ENCODE measurements around the gene LGALS12.

The LGALS12 gene

GRCh38 chr11:63505857-63506528 is at the start of gene LGALS12:
Gene LGALS12, plus strand, starts transcription at chr11:63506084. Its CDS starts 375 bp downstream, at chr11:63506459.
- Mint-ChIP-seq H3K9me3 (no peaks in the 10 kb centered on the region), H3K27ac (no peak within 1 kb of the TSS), H3K4me1 (peaks cover 17% of the 10 kb centered on the region), H3K27me3 (no peaks in the 10 kb centered on the region), H3K4me3 (no peak within 1 kb of the TSS), H3K36me3 (peaks cover 2% of the 10 kb centered on the region)

- Mint-ChIP-seq H3K27ac (no peak overlapping the region), H3K36me3 (no peaks in the 10 kb centered on the region), H3K4me1 (no peaks in the 10 kb centered on the region)
Measured at GRCh38 chr11:63459586-63459985, 46.3 kb upstream of the LGALS12 start.

GRCh38 chr11:63462137-63462536 is 43.7 kb upstream of the LGALS12 start:
- Mint-ChIP-seq H3K27me3 (peaks cover 2% of the 10 kb centered on the region), H3K4me1 (no peaks in the 10 kb centered on the region), H3K4me3 (no peak overlapping the region), H3K36me3 (no peaks in the 10 kb centered on the region), H3K9me3 (no peaks in the 10 kb centered on the region), H3K27ac (no peak overlapping the region)

More at GRCh38 chr11:63459586-63459985, 46.3 kb upstream of the LGALS12 start:
- H3K4me3 Mint-ChIP-seq = no peak overlapping the region
- H3K9me3 Mint-ChIP-seq = no peaks in the 10 kb centered on the region
- peaks cover 2% of the 10 kb centered on the region for H3K27me3 Mint-ChIP-seq

- H3K36me3 Mint-ChIP-seq = peaks cover 2% of the 10 kb centered on the region
Measured at GRCh38 chr11:63470311-63470710, 35.6 kb upstream of the LGALS12 start.

GRCh38 chr11:63472372-63472771 is 33.5 kb upstream of the LGALS12 start:
- H3K4me3 Mint-ChIP-seq = no peak overlapping the region
- peaks cover 9% of the 10 kb centered on the region for H3K36me3 Mint-ChIP-seq

More at GRCh38 chr11:63470311-63470710, 35.6 kb upstream of the LGALS12 start:
- no peaks in the 10 kb centered on the region for H3K4me1 Mint-ChIP-seq
- H3K27me3 Mint-ChIP-seq = no peaks in the 10 kb centered on the region
- H3K27ac Mint-ChIP-seq = no peak overlapping the region
- peaks cover 6% of the 10 kb centered on the region for H3K9me3 Mint-ChIP-seq
- H3K4me3 Mint-ChIP-seq = no peak overlapping the region

GRCh38 chr11:63476618-63477017 is 29.3 kb upstream of the LGALS12 start:
- no peak overlapping the region for H3K4me3 Mint-ChIP-seq
- H3K27me3 Mint-ChIP-seq = peaks cover 2% of the 10 kb centered on the region
- H3K4me1 Mint-ChIP-seq = no peaks in the 10 kb centered on the region
- H3K36me3 Mint-ChIP-seq = peaks cover 7% of the 10 kb centered on the region
- H3K9me3 Mint-ChIP-seq = peaks cover 6% of the 10 kb centered on the region
- H3K27ac Mint-ChIP-seq = no peak overlapping the region

More at GRCh38 chr11:63472372-63472771, 33.5 kb upstream of the LGALS12 start:
- peaks cover 2% of the 10 kb centered on the region for H3K27me3 Mint-ChIP-seq
- H3K27ac Mint-ChIP-seq = no peak overlapping the region
- peaks cover 11% of the 10 kb centered on the region for H3K9me3 Mint-ChIP-seq
- H3K4me1 Mint-ChIP-seq = no peaks in the 10 kb centered on the region

- Mint-ChIP-seq H3K27me3 (peaks cover 4% of the 10 kb centered on the region), H3K4me1 (no peaks in the 10 kb centered on the region), H3K36me3 (peaks cover 9% of the 10 kb centered on the region), H3K4me3 (no peak overlapping the region), H3K9me3 (peaks cover 8% of the 10 kb centered on the region), H3K27ac (no peak overlapping the region)
Measured at GRCh38 chr11:63478896-63479295, 27.0 kb upstream of the LGALS12 start.

GRCh38 chr11:63480039-63480438 is 25.8 kb upstream of the LGALS12 start:
- Mint-ChIP-seq H3K27ac (no peak overlapping the region), H3K9me3 (peaks cover 19% of the 10 kb centered on the region), H3K4me1 (no peaks in the 10 kb centered on the region), H3K36me3 (peaks cover 15% of the 10 kb centered on the region), H3K4me3 (no peak overlapping the region), H3K27me3 (peaks cover 6% of the 10 kb centered on the region)

- Mint-ChIP-seq H3K36me3 (peaks cover 7% of the 10 kb centered on the region), H3K27me3 (peaks cover 4% of the 10 kb centered on the region)
Measured at GRCh38 chr11:63485777-63486176, 20.1 kb upstream of the LGALS12 start.

GRCh38 chr11:63488789-63489188 is 17.1 kb upstream of the LGALS12 start:
- Mint-ChIP-seq H3K27ac (no peak overlapping the region), H3K36me3 (peaks cover 7% of the 10 kb centered on the region), H3K4me1 (peaks cover 14% of the 10 kb centered on the region), H3K9me3 (peaks cover 17% of the 10 kb centered on the region), H3K4me3 (no peak overlapping the region), H3K27me3 (peaks cover 18% of the 10 kb centered on the region)

More at GRCh38 chr11:63485777-63486176, 20.1 kb upstream of the LGALS12 start:
- Mint-ChIP-seq H3K4me1 (no peaks in the 10 kb centered on the region), H3K4me3 (no peak overlapping the region), H3K9me3 (peaks cover 19% of the 10 kb centered on the region), H3K27ac (no peak overlapping the region)

GRCh38 chr11:63489879-63490278 is 16.0 kb upstream of the LGALS12 start:
- H3K4me1 Mint-ChIP-seq = peaks cover 14% of the 10 kb centered on the region
- H3K36me3 Mint-ChIP-seq = no peaks in the 10 kb centered on the region
- no peak overlapping the region for H3K27ac Mint-ChIP-seq
- peaks cover 7% of the 10 kb centered on the region for H3K9me3 Mint-ChIP-seq
- H3K4me3 Mint-ChIP-seq = no peak overlapping the region
- peaks cover 22% of the 10 kb centered on the region for H3K27me3 Mint-ChIP-seq

- Mint-ChIP-seq H3K4me3 (peak within 1 kb of the TSS; percentile 88), H3K27me3 (peaks cover 25% of the 10 kb centered on the region)
Measured at GRCh38 chr11:63490551-63491239, 15.2 kb upstream of the LGALS12 start, which contains the start of gene PLAAT5. Gene PLAAT5, minus strand, starts transcription at chr11:63491167. Its CDS starts 133 bp downstream, at chr11:63491034.

GRCh38 chr11:63491240-63491587 is 14.7 kb upstream of the LGALS12 start:
- H3K27ac Mint-ChIP-seq = no peak overlapping the region
- H3K4me3 Mint-ChIP-seq = peak overlapping the region; percentile 88
- peaks cover 26% of the 10 kb centered on the region for H3K27me3 Mint-ChIP-seq
- H3K9me3 Mint-ChIP-seq = no peaks in the 10 kb centered on the region
- H3K36me3 Mint-ChIP-seq = peaks cover 2% of the 10 kb centered on the region
- peaks cover 14% of the 10 kb centered on the region for H3K4me1 Mint-ChIP-seq

More at GRCh38 chr11:63490551-63491239, 15.2 kb upstream of the LGALS12 start, which contains the start of gene PLAAT5:
- Mint-ChIP-seq H3K9me3 (peaks cover 1% of the 10 kb centered on the region), H3K36me3 (peaks cover 2% of the 10 kb centered on the region), H3K27ac (no peak within 1 kb of the TSS), H3K4me1 (peaks cover 14% of the 10 kb centered on the region)

GRCh38 chr11:63491636-63492372 is 14.1 kb upstream of the LGALS12 start:
- H3K9me3 Mint-ChIP-seq = no peaks in the 10 kb centered on the region
- peak overlapping the region; percentile 88 for H3K4me3 Mint-ChIP-seq
- H3K4me1 Mint-ChIP-seq = peaks cover 14% of the 10 kb centered on the region
- no peak overlapping the region for H3K27ac Mint-ChIP-seq
- peaks cover 28% of the 10 kb centered on the region for H3K27me3 Mint-ChIP-seq
- H3K36me3 Mint-ChIP-seq = peaks cover 2% of the 10 kb centered on the region

- no peak overlapping the region for H3K4me3 Mint-ChIP-seq
- H3K9me3 Mint-ChIP-seq = no peaks in the 10 kb centered on the region
- peaks cover 28% of the 10 kb centered on the region for H3K27me3 Mint-ChIP-seq
- H3K4me1 Mint-ChIP-seq = peaks cover 14% of the 10 kb centered on the region
- H3K27ac Mint-ChIP-seq = no peak overlapping the region
- peaks cover 2% of the 10 kb centered on the region for H3K36me3 Mint-ChIP-seq
Measured at GRCh38 chr11:63492441-63492840, 13.4 kb upstream of the LGALS12 start.

All from activated naive CD4-positive, alpha-beta T cell treated with anti-CD3 and anti-CD28 coated beads, Interleukin-2, amount 50 U/mL, for 24 hours (primary cell).